Endometrial microvascular endothelial cells (primary cell): ENCODE results near the gene PHF8. TPM values are rescaled to one million over a fixed set of nuclear protein-coding genes. Genes with fewer than 3 reads are reported as not detected.

Experiments used
- total RNA-seq: library from RNA; depleted of rRNA; stranded (reverse); fragments of >200 nt; gene quantifications from one replicate; pipeline ENCODE4 v1.2.3, GENCODE V29; 2015; ENCODE audit errors: inconsistent ontology term

PHF8 gene
- total RNA-seq, 1 donor from 2014 or later = 11.5 TPM

Other genes starting within 250 kb of the PHF8 start
- gene FAM120C, start 138.8 kb upstream of the PHF8 start, total RNA-seq = 4.7 TPM